ENCODE data around the gene MDN1.

MDN1 gene

GRCh38 chr6:89599727-89600126 is 219.9 kb downstream of the MDN1 start:
- DNase-seq (ENCODE audit: low read depth in 2 of 2): no peak

GRCh38 chr6:89597988-89598387 is 221.6 kb downstream of the MDN1 start:
- no peak for DNase-seq (ENCODE audit: low read depth in 2 of 2)

GRCh38 chr6:89597372-89597771 is 222.2 kb downstream of the MDN1 start:
- no peak for DNase-seq (ENCODE audit: low read depth in 2 of 2)

- DNase-seq (ENCODE audit: low read depth in 2 of 2): no peak
These were observed 223.1 kb downstream of the MDN1 start for GRCh38 chr6:89596484-89596883.

GRCh38 chr6:89596056-89596455 is 223.5 kb downstream of the MDN1 start:
- no peak for DNase-seq (ENCODE audit: low read depth in 2 of 2)

All from stimulated activated CD4-positive, alpha-beta T cell treated with anti-CD3 and anti-CD28 coated beads, Interleukin-4, amount 100 ng/mL, for 48 hours (primary cell).